ENCODE results near the gene PDE7B. TPM values are rescaled to one million over a fixed set of nuclear protein-coding genes. Genes with fewer than 3 reads are reported as not detected.

Gene PDE7B
- total and polyA plus RNA-seq, 2 experiments from 2014 or later = 3.1 to 6.8 TPM

GRCh38 chr6:136210398-136211165, 359.1 kb downstream of the PDE7B start:
- no peaks in the 10 kb centered on the region for H3K9me2 ChIP-seq (ENCODE audit: insufficient read depth)
- no peaks in the 10 kb centered on the region for H3F3A ChIP-seq (ENCODE audit: insufficient read depth)
- no peaks in the 10 kb centered on the region for H3K4me1 ChIP-seq (ENCODE audit: insufficient read depth)
- no peaks in the 10 kb centered on the region for H3K36me3 ChIP-seq (ENCODE audit: low read depth)
- no peaks in the 10 kb centered on the region for H4K20me1 ChIP-seq (ENCODE audit: insufficient read depth)
- no peak overlapping the region for H3K4me3 ChIP-seq
- H3K9me3 ChIP-seq (ENCODE audit: low read depth) = no peaks in the 10 kb centered on the region
- no peak overlapping the region for H3K4me2 ChIP-seq (ENCODE audit: unreplicated experiment)
- no peaks in the 10 kb centered on the region for H3K79me2 ChIP-seq (ENCODE audit: insufficient read depth)
- no peak overlapping the region for H2AFZ ChIP-seq
- in situ Hi-C loops (cut with MboI) = no loop called here
- H3K27ac ChIP-seq = no peak overlapping the region
- 77 to 79% methylated on average over 13 of the region's 13 CpGs for WGBS, 2 experiments (ENCODE audit: low coverage in 1 of 2, low lambda C conversion rate in 2 of 2, missing lambda C conversion rate in 2 of 2)
- no peak for TF ChIP-seq EZH2phosphoT487 (IDR thresholded peaks at IDR 0.05; ENCODE audit: insufficient read depth, low read depth)
- no peak for TF ChIP-seq EZH2 (IDR thresholded peaks at IDR 0.05; ENCODE audit: insufficient read depth, poor library complexity, severe bottlenecking)
- H3K9ac ChIP-seq = no peak overlapping the region
- no peak for DNase-seq
- H3K27me3 ChIP-seq (replicated peaks; ENCODE audit: insufficient read depth) = no peaks in the 10 kb centered on the region

GRCh38 chr6:136212608-136213007, 361.1 kb downstream of the PDE7B start:
- DNase-seq = no peak

GRCh38 chr6:136213012-136213539, 361.6 kb downstream of the PDE7B start:
- H3K9me3 ChIP-seq (ENCODE audit: low read depth) = no peaks in the 10 kb centered on the region
- H3K4me2 ChIP-seq (ENCODE audit: unreplicated experiment) = no peak overlapping the region
- 70 to 84% methylated on average over 5 of the region's 5 CpGs for WGBS, 2 experiments (ENCODE audit: low coverage in 1 of 2, low lambda C conversion rate in 2 of 2, missing lambda C conversion rate in 2 of 2)
- no peaks in the 10 kb centered on the region for H3K27me3 ChIP-seq (replicated peaks; ENCODE audit: insufficient read depth)
- H4K20me1 ChIP-seq (ENCODE audit: insufficient read depth) = no peaks in the 10 kb centered on the region
- no peaks in the 10 kb centered on the region for H3F3A ChIP-seq (ENCODE audit: insufficient read depth)
- no peak for DNase-seq
- in situ Hi-C loops (cut with MboI) = no loop called here
- TF ChIP-seq EZH2 (IDR thresholded peaks at IDR 0.05; ENCODE audit: insufficient read depth, poor library complexity, severe bottlenecking) (no peak), EZH2phosphoT487 (IDR thresholded peaks at IDR 0.05; ENCODE audit: insufficient read depth, low read depth) (no peak)
- no peak overlapping the region for H3K27ac ChIP-seq
- no peaks in the 10 kb centered on the region for H3K36me3 ChIP-seq (ENCODE audit: low read depth)
- H2AFZ ChIP-seq = no peak overlapping the region
- no peaks in the 10 kb centered on the region for H3K79me2 ChIP-seq (ENCODE audit: insufficient read depth)
- H3K4me1 ChIP-seq (ENCODE audit: insufficient read depth) = no peaks in the 10 kb centered on the region
- H3K9me2 ChIP-seq (ENCODE audit: insufficient read depth) = no peaks in the 10 kb centered on the region
- H3K4me3 ChIP-seq = no peak overlapping the region
- no peak overlapping the region for H3K9ac ChIP-seq

More at GRCh38 chr6:136212608-136213007, 361.1 kb downstream of the PDE7B start:
- H3K9me2 ChIP-seq (ENCODE audit: insufficient read depth) = no peaks in the 10 kb centered on the region
- no peak overlapping the region for H3K9ac ChIP-seq
- H3K79me2 ChIP-seq (ENCODE audit: insufficient read depth) = no peaks in the 10 kb centered on the region
- WGBS, 2 experiments (ENCODE audit: low coverage in 1 of 2, low lambda C conversion rate in 2 of 2, missing lambda C conversion rate in 2 of 2) = 88 to 93% methylated on average over 2 of the region's 2 CpGs
- H2AFZ ChIP-seq = no peak overlapping the region
- H3K4me1 ChIP-seq (ENCODE audit: insufficient read depth) = no peaks in the 10 kb centered on the region
- H3K27ac ChIP-seq = no peak overlapping the region
- no peak overlapping the region for H3K4me2 ChIP-seq (ENCODE audit: unreplicated experiment)
- H3K36me3 ChIP-seq (ENCODE audit: low read depth) = no peaks in the 10 kb centered on the region
- no peaks in the 10 kb centered on the region for H4K20me1 ChIP-seq (ENCODE audit: insufficient read depth)
- H3F3A ChIP-seq (ENCODE audit: insufficient read depth) = no peaks in the 10 kb centered on the region
- TF ChIP-seq EZH2phosphoT487 (IDR thresholded peaks at IDR 0.05; ENCODE audit: insufficient read depth, low read depth) (no peak), EZH2 (IDR thresholded peaks at IDR 0.05; ENCODE audit: insufficient read depth, poor library complexity, severe bottlenecking) (no peak)
- H3K4me3 ChIP-seq = no peak overlapping the region
- in situ Hi-C loops (cut with MboI) = no loop called here
- no peaks in the 10 kb centered on the region for H3K27me3 ChIP-seq (replicated peaks; ENCODE audit: insufficient read depth)
- no peaks in the 10 kb centered on the region for H3K9me3 ChIP-seq (ENCODE audit: low read depth)

- Histone ChIP-seq H3K9me3 (ENCODE audit: low read depth) (no peaks in the 10 kb centered on the region), H4K20me1 (ENCODE audit: insufficient read depth) (no peaks in the 10 kb centered on the region), H3K9ac (no peak overlapping the region), H3K79me2 (ENCODE audit: insufficient read depth) (no peaks in the 10 kb centered on the region), H3K4me2 (ENCODE audit: unreplicated experiment) (no peak overlapping the region), H3K36me3 (ENCODE audit: low read depth) (no peaks in the 10 kb centered on the region), H3K27ac (no peak overlapping the region), H3K4me1 (ENCODE audit: insufficient read depth) (no peaks in the 10 kb centered on the region), H3K27me3 (replicated peaks; ENCODE audit: insufficient read depth) (no peaks in the 10 kb centered on the region), H3F3A (ENCODE audit: insufficient read depth) (no peaks in the 10 kb centered on the region), H3K9me2 (ENCODE audit: insufficient read depth) (no peaks in the 10 kb centered on the region), H2AFZ (no peak overlapping the region), H3K4me3 (no peak overlapping the region)
- DNase-seq = no peak
- in situ Hi-C loops (cut with MboI) = no loop called here
- TF ChIP-seq EZH2 (IDR thresholded peaks at IDR 0.05; ENCODE audit: insufficient read depth, poor library complexity, severe bottlenecking) = no peak
- no peak for TF ChIP-seq EZH2phosphoT487 (IDR thresholded peaks at IDR 0.05; ENCODE audit: insufficient read depth, low read depth)
These were observed 362.4 kb downstream of the PDE7B start for GRCh38 chr6:136213853-136214252.
